GM18951 (cell line): ENCODE data around the gene RBBP5.

Experiments
- POLR2A ChIP-seq: IDR thresholded peaks from 4 replicates; pipeline ENCODE4 v1.6.1; 2011; ENCODE audit warnings: mild to moderate bottlenecking; ENCODE audit not compliant: insufficient read length, insufficient read depth; ENCODE audit errors: extremely low read depth
- in situ Hi-C: fragments of 300-500 bp; cut with MboI; formaldehyde crosslinking; loops from one replicate; pipeline ENCODE4 v1.12.0; 2022; ENCODE audit warnings: low sequenced_read_pairs, mixed read lengths, inconsistent platforms; ENCODE audit not compliant: unreplicated experiment

The RBBP5 gene

GRCh38 chr1:205144751-205145150, 23.0 kb upstream of the RBBP5 start:
- in situ Hi-C loops: no loop called here
- no peak for TF ChIP-seq POLR2A

DNA sequence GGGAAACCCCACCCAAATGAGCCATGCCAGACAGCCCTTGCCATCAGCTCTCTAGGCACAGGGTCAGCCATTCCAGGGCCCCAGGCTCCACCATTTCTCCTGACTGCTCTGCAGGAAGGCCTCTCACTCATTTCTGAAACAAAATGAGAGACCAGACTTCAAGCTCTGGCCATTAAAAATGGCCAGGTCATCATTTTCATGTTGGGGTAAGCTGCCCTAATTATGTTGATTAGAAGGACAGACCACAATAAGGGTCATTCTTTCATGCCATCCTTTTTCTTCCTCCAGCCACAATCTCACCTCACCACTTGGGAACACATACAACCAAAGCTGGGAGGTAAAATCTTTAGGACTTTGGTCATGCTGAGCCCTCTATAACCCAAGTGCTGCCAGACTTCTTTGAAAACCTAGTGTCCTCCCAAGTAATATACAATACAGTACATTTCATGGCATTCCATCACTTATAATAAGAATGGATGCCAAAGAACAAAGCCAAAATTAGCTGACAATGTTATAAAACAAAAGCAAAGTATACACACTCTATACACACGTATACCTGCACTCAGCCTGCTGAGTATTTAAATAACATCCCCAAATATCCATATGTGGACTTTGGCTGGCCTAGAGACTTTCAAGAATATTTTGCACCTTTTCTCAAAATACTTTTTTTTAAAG, 22.4 kb upstream of the RBBP5 start:
- TF ChIP-seq POLR2A: no peak

GRCh38 chr1:205142102-205142469, 20.3 kb upstream of the RBBP5 start:
- in situ Hi-C loops: no loop called here
- no peak for TF ChIP-seq POLR2A

More for the DNA sequence above, 22.4 kb upstream of the RBBP5 start:
- in situ Hi-C loops: no loop called here

GRCh38 chr1:205141236-205142101, 19.7 kb upstream of the RBBP5 start:
- TF ChIP-seq POLR2A: no peak
- in situ Hi-C loops: no loop called here

- in situ Hi-C loops: no loop called here
- no peak for TF ChIP-seq POLR2A
Observed at GRCh38 chr1:205140113-205140512, 18.3 kb upstream of the RBBP5 start.

GRCh38 chr1:205137901-205138300, 16.1 kb upstream of the RBBP5 start:
- no peak for TF ChIP-seq POLR2A
- in situ Hi-C loops: no loop called here

DNA sequence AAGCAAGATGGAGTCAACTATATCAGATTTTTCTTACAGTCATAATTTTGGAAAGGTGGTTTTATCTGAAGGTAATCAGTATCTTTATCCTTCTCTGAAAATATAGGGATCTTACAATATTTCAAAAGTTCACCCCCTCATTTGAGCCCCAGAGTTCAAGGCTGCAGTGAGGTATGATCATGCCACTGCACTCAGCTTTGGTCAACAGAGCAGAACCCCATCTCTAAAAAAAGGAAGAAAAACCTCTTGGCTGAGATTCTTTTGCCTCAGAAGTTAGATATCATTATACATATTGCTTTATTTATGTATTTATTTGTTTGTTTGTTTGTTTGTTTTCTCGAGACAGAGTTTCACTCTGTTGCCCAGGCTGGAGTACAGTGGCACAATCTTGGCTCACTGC, 11.5 kb upstream of the RBBP5 start:
- no peak for TF ChIP-seq POLR2A
- in situ Hi-C loops: no loop called here

GRCh38 chr1:205129447-205130029, 7.8 kb upstream of the RBBP5 start:
- in situ Hi-C loops: no loop called here
- TF ChIP-seq POLR2A: no peak

GRCh38 chr1:205128050-205128449, 6.3 kb upstream of the RBBP5 start:
- TF ChIP-seq POLR2A: no peak
- in situ Hi-C loops: no loop called here

DNA sequence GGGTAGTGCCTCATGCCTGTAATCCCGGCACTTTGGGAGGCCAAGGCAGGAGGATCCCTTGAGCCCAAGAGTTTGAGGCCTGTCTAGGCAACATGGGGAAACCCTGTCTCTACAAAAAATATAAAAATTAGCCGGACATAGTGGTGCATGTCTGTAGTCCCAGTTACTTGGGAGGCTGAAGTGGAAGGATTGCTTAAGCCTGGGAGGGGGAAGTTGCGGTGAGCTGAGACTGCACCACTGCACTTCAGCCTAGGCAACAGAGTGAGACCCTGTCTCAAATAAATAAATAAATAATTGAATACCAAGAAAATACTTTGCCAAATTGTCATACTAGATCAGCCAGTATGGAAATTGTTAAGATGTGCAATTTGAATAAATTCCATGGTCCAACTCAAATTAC, 5.9 kb upstream of the RBBP5 start:
- TF ChIP-seq POLR2A: no peak
- in situ Hi-C loops: no loop called here

DNA sequence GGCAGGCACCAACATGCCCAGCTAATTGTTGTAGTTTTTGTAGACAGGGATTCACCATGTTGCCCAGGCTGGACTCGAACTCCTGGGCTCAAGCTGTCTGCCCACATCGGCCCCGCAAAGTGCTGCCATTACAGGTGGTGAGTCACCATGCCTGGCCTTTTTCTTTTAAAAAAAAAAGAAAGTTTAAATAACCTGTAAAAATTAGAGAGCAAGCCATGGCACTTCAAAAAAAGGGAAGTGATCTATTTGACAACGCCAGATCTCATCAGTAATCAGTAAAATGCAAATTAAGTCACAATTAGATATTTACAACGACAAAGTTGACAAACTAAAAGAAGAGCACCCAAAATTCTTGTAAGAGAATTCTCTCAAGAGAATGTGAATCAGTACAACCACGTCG, 2.9 kb upstream of the RBBP5 start:
- in situ Hi-C loops: no loop called here
- no peak for TF ChIP-seq POLR2A

DNA sequence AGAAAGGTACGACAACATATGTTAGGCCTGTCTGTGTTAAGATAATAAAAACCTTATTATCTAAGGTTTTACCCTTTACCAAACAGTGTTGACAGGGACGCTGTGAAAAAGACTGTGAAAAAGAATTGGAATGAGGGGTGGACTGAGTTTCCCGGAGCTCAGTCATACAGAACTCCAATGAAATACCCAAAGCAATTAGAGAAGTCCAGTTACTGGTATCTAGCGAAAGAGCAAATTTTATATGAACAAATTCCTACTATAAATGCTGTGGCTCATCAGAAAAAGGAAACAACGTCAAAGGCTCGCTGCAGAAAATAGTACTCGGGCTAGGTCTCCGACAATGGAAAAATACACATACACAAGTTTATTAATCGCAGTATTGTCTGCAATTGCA, 708 bp upstream of the RBBP5 start:
- TF ChIP-seq POLR2A: no peak
- in situ Hi-C loops: no loop called here

GRCh38 chr1:205118752-205119151, 3.0 kb downstream of the RBBP5 start:
- TF ChIP-seq POLR2A: no peak
- in situ Hi-C loops: no loop called here

GRCh38 chr1:205111354-205111753, 10.4 kb downstream of the RBBP5 start:
- in situ Hi-C loops: no loop called here
- TF ChIP-seq POLR2A: no peak
